ENCODE results near the gene PWP1.
A peak's percentile ranks its signal among the peaks of the same experiment; 100 is the strongest.

The PWP1 gene

DNA sequence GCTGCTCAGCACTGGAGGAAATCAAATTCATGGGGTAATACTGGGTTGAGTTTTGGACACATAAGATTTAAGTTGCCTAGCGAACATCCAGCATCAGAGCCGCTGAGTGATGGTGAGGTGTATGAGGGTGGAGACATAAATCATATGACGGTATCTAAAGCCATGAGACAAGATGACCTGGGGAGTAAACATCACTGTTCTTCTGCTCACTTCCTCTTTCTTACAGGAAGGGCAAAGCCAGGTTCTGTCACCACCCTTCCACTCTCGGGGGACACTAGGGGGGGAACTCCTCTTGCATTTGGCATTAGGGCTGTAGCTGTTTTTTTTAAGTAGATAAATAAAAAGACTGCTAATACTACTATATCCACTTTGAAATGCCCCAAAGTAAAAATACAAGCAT, 51.3 kb downstream of the PWP1 start:
- DNase-seq, result no peak

- DNase-seq, result no peak
Observed at GRCh38 chr12:107748472-107748871, 62.9 kb downstream of the PWP1 start.

DNA sequence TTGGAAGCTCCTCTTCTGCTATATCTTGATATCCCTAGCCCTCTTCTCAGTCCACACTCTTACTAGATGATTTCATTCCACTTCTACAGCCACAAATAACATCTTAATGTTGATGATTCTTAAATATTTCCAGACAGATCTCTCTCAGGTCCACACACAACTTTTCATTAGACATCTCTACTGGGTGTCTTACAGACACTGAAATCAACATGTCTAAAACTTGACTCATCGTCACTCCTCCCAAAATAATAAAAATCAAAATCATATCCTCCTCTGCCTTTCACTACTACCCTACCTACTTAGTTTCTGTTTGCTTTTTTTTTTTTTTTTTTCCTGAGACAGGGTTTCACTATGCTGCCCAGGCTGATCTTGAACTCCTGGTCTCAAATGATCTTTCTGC, 63.5 kb downstream of the PWP1 start:
- no peak for DNase-seq

DNA sequence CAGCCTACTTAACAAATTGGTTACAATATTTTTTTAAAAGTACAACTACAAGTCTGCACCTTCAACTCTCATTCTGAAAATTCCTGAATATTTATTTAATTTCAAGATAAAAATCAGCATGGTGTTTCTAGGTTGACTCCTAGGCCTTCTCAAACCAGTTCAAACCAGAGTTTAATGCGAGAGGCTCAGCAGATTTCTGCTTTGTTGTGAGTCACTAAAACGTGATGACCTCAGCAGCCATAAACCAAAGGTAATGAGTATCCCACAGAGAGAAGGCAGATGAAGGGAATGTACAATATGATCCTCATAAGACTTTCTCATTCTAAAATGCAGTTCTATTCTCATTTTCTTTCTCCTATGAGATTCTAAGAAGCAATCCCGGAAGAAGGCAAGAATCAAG, 73.8 kb downstream of the PWP1 start:
- no peak for DNase-seq

DNA sequence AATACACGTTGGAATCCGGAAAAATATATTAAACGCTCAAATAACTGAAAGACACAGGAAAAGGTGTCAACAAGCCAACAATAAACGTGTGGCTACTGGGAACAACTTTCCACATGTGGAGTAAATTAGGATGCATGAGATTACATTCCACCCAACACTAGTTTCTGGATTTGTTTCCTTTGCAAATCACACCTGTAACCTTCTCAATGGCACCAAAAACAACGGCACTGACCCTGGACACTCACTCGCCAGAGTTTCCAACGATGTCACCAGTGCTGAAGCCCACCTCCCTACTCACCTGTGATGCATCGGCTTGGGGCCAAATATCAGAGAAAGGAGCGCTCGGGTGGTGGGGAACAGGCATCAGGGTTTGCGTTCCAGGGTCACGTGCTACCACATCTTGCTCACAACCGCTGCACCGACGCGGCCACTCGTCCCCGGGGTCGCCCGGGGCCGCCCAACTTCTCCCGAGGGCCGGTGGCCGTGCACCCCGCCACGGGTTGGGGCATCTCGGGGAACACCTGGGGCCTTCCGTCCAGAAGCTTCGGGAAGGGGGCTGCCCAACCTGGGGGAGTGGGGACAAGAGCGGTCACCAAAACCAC, 74.7 kb downstream of the PWP1 start:
- peak; percentile 56 for DNase-seq

DNA sequence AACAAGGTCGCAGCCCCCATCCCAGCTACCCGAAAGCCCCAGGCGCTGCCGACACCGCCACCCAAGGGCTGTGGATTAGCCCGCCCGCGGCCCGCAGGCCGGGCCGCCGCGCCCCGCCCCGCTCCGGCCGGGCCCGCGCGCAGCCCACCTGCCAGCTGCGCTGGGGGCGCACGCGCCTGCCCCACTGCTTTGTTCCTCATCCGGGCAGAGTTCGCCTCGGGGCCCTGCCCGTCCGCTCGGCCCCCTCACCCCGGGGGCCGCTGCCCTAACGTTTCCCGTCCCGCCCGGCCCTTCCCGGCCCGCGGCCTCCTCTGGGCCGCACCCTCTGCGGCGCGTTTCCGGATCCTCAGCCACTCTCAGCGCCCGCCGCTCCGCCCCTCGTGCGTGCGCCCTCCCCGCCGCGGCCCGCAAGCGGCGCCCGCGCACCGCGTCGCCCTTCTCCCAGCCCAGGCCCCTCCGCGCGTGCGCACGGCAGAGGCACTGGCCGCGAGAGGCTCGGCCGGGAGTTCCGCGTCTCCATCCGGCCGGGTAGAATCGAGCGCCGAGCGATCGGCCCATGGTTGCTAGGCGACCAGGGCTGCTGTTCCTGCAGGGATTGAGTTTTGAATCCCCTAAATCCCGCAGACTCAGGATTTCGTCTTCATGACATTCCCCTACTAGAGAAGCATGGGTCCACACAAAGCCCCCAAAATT, 75.4 kb downstream of the PWP1 start, which contains the start of gene PRDM4:
TSS of gene PRDM4 (minus strand) at position 329 of the 693 bp plus-strand sequence. CDS start 622 bp downstream, outside the sequence.
- peak; percentile 88 for DNase-seq

DNA sequence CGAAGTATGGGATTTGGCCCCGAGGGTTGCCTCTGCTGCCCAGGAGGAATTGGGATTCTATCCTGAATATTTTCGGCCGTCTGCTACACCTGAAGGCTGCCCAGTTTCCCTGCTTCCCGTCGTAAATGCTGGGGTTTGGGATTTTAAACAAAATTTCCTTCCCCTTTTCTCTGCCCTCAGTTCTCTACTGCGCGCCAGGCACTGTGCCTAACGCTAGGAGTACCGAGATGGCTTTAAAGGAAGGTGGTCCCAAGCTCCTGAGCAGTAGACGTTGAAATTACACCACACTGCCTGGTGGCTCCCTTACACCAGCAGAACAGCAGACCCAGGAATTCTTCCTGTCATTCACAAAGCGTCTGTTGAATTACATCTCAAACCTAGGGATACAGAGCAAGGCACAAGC, 75.9 kb downstream of the PWP1 start:
- no peak for DNase-seq

Data from stimulated activated CD8-positive, alpha-beta memory T cell treated with anti-CD3 and anti-CD28 coated beads, Interleukin-4, amount 100 ng/mL, for 48 hours (primary cell).